ENCODE results near the gene CDH20. TPM values are rescaled to one million over a fixed set of nuclear protein-coding genes. Genes with fewer than 3 reads are reported as not detected.

CDH20 gene
- total and polyA plus RNA-seq, 2 of the 4 experiments (the other 2 are of a cell fraction), result not detected

DNA sequence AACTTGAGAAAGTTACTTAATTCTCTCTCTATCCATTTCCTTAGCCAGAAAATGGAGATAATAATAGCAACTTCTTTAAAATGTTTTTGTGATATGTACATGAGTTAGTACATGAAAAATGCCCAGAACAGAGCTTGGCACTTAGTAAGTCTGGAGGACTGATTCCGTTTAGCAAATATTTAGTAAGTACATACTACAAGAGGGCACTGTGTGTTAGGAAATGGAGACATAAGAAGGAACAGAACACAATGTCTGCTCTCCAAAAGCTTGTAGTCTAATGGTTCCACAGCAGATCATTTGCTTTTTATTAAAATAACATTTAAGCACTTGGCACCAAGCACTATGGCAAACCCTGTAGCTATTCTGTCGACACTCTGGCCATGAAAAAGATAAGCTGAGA lies 47.5 kb upstream of the CDH20 start:
- dilution Hi-C loops (cut with HindIII; ENCODE audit: low sequenced_read_pairs, unreplicated experiment) (no loop called here), in situ Hi-C loops (cut with MboI; ENCODE audit: low sequenced_read_pairs) (no loop called here), intact Hi-C loops (cut with micrococcal nuclease) (no loop called here)
- no peak for TF ChIP-seq NFE2L2 (IDR thresholded peaks at IDR 0.05; ENCODE audit: low read depth, low read length)
- TF ChIP-seq, protein P1, sequence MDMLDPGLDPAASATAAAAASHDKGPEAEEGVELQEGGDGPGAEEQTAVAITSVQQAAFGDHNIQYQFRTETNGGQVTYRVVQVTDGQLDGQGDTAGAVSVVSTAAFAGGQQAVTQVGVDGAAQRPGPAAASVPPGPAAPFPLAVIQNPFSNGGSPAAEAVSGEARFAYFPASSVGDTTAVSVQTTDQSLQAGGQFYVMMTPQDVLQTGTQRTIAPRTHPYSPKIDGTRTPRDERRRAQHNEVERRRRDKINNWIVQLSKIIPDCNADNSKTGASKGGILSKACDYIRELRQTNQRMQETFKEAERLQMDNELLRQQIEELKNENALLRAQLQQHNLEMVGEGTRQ (IDR thresholded peaks at IDR 0.05; ENCODE audit: low read depth, low read length), result no peak
- TF ChIP-seq CEBPB (IDR thresholded peaks at IDR 0.05; ENCODE audit: low read depth, low read length), result no peak
- TF ChIP-seq, protein P2, sequence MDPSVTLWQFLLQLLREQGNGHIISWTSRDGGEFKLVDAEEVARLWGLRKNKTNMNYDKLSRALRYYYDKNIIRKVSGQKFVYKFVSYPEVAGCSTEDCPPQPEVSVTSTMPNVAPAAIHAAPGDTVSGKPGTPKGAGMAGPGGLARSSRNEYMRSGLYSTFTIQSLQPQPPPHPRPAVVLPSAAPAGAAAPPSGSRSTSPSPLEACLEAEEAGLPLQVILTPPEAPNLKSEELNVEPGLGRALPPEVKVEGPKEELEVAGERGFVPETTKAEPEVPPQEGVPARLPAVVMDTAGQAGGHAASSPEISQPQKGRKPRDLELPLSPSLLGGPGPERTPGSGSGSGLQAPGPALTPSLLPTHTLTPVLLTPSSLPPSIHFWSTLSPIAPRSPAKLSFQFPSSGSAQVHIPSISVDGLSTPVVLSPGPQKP (IDR thresholded peaks at IDR 0.05; ENCODE audit: borderline replicate concordance, low read depth, low read length), result no peak
- TF ChIP-seq FOS (IDR thresholded peaks at IDR 0.05; ENCODE audit: low read depth, low read length), result no peak
- TF ChIP-seq RCOR1 (IDR thresholded peaks at IDR 0.05; ENCODE audit: insufficient replicate concordance, low read length), result no peak
- no peak for TF ChIP-seq POLR2A (IDR thresholded peaks at IDR 0.05; ENCODE audit: low read depth, low read length)
- ChIA-PET CTCF (no interaction called here), POLR2A (ENCODE audit: unreplicated experiment) (no interaction called here)
- no peaks in the 10 kb centered on the region for H3K4me1 ChIP-seq (ENCODE audit: control insufficient read depth, insufficient read depth, low read length)
- no peak overlapping the region for H2BK120ac ChIP-seq (ENCODE audit: low read depth, low read length)
- H3K4me3 ChIP-seq (ENCODE audit: insufficient read depth, low read depth, low read length), result no peak overlapping the region
- ATAC-seq (ENCODE audit: low read depth) (no peak), DNase-seq (no peak)
- H2AFZ ChIP-seq (replicated peaks; ENCODE audit: low read length, poor library complexity), result no peak overlapping the region
- no peak overlapping the region for H2BK20ac ChIP-seq (ENCODE audit: low read depth, low read length)
- no peak overlapping the region for H3K18ac ChIP-seq (ENCODE audit: low read depth, low read length)
- no peak overlapping the region for H3K4me2 ChIP-seq (ENCODE audit: low read depth, low read length)
- WGBS, 2 experiments (ENCODE audit: extremely low coverage in 2 of 2, insufficient read length in 1 of 2), result no CpG with 5 or more reads among the region's 2 CpGs
- no peaks in the 10 kb centered on the region for H4K20me1 ChIP-seq (ENCODE audit: insufficient read depth, low read length)
- no peak overlapping the region for H4K5ac ChIP-seq (ENCODE audit: low read depth, low read length)
- H3K14ac ChIP-seq (replicated peaks; ENCODE audit: low read depth, low read length), result no peak overlapping the region
- no TSS peak for BruUV-seq (replicated peaks)
- H3K36me3 ChIP-seq (ENCODE audit: control insufficient read depth, insufficient read depth, low read length), result no peaks in the 10 kb centered on the region
- no peak overlapping the region for H4K91ac ChIP-seq (ENCODE audit: insufficient read depth, low read depth, low read length)
- no peaks in the 10 kb centered on the region for H3K79me1 ChIP-seq (ENCODE audit: low read depth in 1 of 2, low read length in 2 of 2)
- H2AK9ac ChIP-seq (replicated peaks; ENCODE audit: low read depth, low read length, poor library complexity), result no peak overlapping the region
- H3K9ac ChIP-seq (ENCODE audit: low read depth, low read length), result no peak overlapping the region
- no peak overlapping the region for H2AK5ac ChIP-seq (ENCODE audit: low read depth, low read length)
- H2BK15ac ChIP-seq (ENCODE audit: low read depth, low read length), result no peak overlapping the region
- no peak overlapping the region for H3K23ac ChIP-seq (ENCODE audit: low read depth, low read length)
- no peaks in the 10 kb centered on the region for H3K9me3 ChIP-seq (ENCODE audit: control insufficient read depth, insufficient read depth, low read length)
- no peak overlapping the region for H3K4ac ChIP-seq (ENCODE audit: low read depth, low read length)
- no peak overlapping the region for H3K27ac ChIP-seq (ENCODE audit: insufficient read depth, low read length)
- H2BK5ac ChIP-seq (ENCODE audit: low read depth, low read length, poor library complexity, severe bottlenecking), result no peak overlapping the region
- H3K9me1 ChIP-seq (ENCODE audit: insufficient read depth, low read length), result no peaks in the 10 kb centered on the region
- H3K56ac ChIP-seq (ENCODE audit: extremely low read depth, insufficient read depth, low read length), result no peak overlapping the region
- H4K8ac ChIP-seq (ENCODE audit: low read depth in 2 of 2, low read length in 2 of 2), result no peak overlapping the region
- H3K27me3 ChIP-seq (ENCODE audit: control insufficient read depth, insufficient read depth, low read length), result no peaks in the 10 kb centered on the region
